Fibroblast of pulmonary artery (primary cell): Measurements from ENCODE around the gene MTA3.

ENCODE experiments used
- DNase-seq: peaks from one replicate; pipeline ENCODE4 v3.0.0-alpha.2; 2010; ENCODE audit warnings: low read depth
- H3K4me3 ChIP-seq: replicated peaks from 2 replicates; pipeline ENCODE4 v1.5.1; 2011; ENCODE audit warnings: low read depth, mild to moderate bottlenecking, control low read depth, low read length, moderate library complexity
- TF ChIP-seq, protein P1 (sequence below): IDR thresholded peaks from 2 replicates; pipeline ENCODE4 v1.5.1; 2011; ENCODE audit warnings: mild to moderate bottlenecking, control low read depth, low read length, inconsistent platforms; ENCODE audit errors: missing control alignments

MTA3 gene

DNA sequence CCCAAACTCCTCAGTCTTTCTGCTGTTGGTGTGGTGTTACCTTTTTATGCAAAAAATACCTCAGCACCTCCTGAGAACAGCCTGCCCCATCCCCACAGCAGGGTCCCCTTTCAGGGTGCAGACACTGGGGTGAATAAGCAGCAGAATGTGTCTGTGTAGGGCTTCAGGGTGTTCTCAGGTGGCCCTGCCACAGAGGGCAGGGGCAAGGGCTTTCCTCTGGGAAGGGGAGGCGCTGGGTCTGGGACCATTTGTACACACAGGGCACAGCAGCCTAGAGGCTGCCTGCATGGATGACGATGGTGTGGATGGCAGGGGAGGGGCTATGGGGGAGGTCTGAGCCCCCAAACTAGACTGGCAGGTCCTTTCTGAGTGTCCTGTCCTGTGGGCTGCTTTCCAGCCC, 221.3 kb downstream of the MTA3 start:
- no peak for DNase-seq
- TF ChIP-seq, protein P1, sequence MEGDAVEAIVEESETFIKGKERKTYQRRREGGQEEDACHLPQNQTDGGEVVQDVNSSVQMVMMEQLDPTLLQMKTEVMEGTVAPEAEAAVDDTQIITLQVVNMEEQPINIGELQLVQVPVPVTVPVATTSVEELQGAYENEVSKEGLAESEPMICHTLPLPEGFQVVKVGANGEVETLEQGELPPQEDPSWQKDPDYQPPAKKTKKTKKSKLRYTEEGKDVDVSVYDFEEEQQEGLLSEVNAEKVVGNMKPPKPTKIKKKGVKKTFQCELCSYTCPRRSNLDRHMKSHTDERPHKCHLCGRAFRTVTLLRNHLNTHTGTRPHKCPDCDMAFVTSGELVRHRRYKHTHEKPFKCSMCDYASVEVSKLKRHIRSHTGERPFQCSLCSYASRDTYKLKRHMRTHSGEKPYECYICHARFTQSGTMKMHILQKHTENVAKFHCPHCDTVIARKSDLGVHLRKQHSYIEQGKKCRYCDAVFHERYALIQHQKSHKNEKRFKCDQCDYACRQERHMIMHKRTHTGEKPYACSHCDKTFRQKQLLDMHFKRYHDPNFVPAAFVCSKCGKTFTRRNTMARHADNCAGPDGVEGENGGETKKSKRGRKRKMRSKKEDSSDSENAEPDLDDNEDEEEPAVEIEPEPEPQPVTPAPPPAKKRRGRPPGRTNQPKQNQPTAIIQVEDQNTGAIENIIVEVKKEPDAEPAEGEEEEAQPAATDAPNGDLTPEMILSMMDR: no peak
- H3K4me3 ChIP-seq: no peak overlapping the region

DNA sequence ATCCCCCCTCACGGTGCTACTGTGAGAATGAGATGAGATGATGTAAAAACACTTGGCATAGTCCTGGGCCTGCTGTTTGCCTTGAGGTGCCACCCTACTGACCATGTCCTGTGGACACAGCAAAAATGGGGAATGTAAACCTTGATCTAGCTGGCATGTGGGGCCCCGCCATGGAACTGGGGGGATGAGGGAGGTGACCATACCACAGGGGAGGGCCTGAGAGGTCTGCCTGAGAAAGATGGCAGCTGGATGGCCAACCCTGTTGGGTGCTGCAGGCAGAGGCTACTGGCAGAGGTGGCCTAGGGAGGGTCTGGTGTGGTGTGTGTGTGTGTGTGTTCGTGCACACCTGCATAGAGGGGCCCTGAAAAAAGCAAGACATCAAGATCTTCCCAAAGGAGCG, 223.2 kb downstream of the MTA3 start:
- no peak for DNase-seq
- H3K4me3 ChIP-seq: no peak overlapping the region
- TF ChIP-seq, protein P1: no peak

DNA sequence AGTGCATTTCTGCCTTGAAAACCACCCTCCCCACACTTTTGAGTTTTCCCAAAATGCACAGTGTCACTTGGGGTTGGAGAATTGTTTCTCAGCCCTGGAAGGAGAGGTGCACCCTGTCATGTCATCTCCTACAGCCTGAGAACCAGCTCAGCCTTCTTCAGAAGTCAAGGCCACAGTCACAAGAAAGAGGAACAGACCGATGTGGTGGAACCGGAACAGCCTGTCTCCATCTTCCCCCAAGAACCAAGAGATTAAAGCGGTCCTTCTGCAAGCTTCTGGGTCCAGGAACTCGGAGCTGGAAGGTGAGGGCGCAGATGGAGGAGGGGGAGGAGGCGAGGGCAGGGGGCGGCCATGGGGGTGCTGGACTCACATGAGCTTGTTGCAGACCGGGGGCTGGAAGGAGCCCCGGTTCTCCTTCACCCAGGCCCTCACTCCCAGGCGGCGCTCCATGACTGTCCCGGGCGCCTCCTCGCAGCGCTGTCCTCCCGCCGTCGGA, 223.7 kb downstream of the MTA3 start:
- TF ChIP-seq, protein P1: no peak
- H3K4me3 ChIP-seq: peak overlapping the region; percentile 27
- DNase-seq: no peak

DNA sequence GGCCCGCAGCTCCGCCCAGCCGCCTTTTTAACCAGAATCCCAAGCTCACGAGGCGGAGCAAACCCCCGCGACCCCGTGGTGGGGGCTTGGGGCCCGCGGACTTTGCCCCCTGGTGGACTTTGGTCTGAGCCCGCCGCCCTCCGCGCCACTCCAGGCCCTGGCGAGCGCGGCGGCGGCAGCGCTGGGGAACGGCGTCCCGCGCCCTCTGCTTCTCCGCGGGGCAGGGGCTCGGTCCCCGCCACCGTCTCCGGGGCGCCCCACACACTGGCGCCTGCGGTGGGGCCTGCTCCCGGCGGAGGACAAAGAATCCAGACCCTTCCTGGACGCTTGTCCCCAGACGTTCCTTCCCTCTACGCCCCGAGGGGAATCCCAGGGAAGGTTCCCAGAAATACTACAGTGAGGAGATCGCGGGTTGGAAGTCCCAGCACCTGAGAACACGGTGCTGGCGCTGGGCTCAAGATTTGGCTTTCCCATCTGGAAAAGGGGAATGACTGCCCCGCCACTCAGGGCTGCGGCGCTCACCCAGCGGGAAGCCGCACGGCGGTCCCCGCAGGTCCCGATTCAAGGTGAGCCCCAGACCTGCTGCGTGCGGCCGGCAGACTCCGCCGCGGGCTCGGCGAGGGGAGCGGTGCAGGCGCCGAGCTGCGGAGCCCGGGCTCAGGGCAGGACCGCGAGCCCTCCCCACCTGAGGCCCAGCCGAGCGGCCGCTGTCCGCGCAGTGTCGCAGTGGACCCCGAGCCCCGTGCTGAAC, 224.3 kb downstream of the MTA3 start, which contains the start of gene HAAO:
TSS of gene HAAO (minus strand) at position 1 of the 751 bp plus-strand sequence. CDS start 47 bp downstream, outside the sequence.
- TF ChIP-seq, protein P1: no peak
- H3K4me3 ChIP-seq: peak within 1 kb of the TSS; percentile 35
- DNase-seq: no peak

GRCh38 chr2:42793334-42794270, 225.2 kb downstream of the MTA3 start:
- no peak overlapping the region for H3K4me3 ChIP-seq
- DNase-seq: peak; percentile 26
- TF ChIP-seq, protein P1: no peak

DNA sequence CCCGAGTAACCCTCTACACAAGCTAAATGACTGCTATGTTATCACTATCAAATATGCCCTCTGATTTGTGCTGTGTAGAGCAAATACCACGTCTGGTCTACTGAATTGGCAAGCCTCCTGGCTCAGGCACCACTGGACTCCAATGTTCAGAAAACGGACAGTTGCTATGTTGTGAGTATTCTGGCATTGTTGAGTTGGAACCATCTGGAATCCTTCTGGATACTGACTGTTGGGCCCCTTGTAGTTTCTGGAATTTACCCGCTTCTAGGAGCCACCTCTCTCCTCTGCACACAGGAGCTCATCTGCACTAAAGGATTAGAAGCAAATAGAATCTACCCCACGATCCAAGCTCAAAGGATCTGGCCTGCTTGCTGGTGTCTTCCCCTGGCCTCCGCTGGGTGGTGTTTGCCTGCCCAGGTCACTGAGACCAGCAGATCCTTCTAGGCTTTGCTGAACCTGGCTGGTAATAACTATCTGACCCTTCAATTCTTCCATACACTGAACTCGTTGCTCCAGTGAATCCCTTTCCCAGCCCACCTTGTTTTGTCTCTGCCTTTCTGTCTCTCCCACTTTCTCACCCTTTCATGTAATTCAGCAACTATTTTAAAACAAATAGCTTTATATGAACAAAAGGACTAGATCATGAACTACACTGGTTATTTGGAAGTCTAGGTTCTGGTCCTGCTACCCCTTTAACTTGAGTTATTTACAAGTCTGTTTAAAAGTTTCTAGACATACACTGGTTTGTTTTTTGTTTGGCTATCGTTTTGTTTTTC, 226.0 kb downstream of the MTA3 start:
- TF ChIP-seq, protein P1: peak; percentile 51

More for the DNA sequence above, 226.0 kb downstream of the MTA3 start:
- no peak overlapping the region for H3K4me3 ChIP-seq
- DNase-seq: peak; percentile 38
